ENCODE measurements around the gene NOS1AP. TPM values are rescaled to one million over a fixed set of nuclear protein-coding genes. Genes with fewer than 3 reads are reported as not detected.

The NOS1AP gene
- total RNA-seq, 2 experiments from 2014 or later: not detected

DNA sequence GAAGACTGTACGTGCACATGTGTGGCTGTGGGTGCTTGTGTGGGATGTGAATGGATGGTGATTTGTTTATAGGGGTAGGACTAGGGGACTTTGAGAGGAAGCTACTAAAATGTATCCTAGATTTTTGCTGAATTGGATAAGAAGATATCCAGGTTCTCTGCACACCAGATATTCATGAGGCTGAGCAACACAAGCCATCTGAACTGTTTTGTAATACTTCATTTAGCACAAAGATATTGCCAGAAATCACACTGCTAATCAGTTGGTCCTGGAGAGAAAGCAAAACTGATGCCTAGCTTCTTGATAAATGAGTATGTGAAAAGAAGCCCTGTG lies 135.3 kb downstream of the NOS1AP start:
- intact Hi-C loops (cut with micrococcal nuclease; ENCODE audit: unreplicated experiment): no loop called here
- Histone ChIP-seq H2AFZ (ENCODE audit: low read length) (no peak overlapping the region), H3K9me3 (ENCODE audit: low read length) (no peaks in the 10 kb centered on the region), H3K9me2 (ENCODE audit: insufficient read depth, low read length) (no peaks in the 10 kb centered on the region), H3K27ac (ENCODE audit: low read depth, low read length, poor library complexity, severe bottlenecking) (no peak overlapping the region), H3K4me1 (ENCODE audit: insufficient read depth, low read length, poor library complexity, severe bottlenecking) (no peaks in the 10 kb centered on the region), H3K4me3 (ENCODE audit: low read depth, low read length, poor library complexity, severe bottlenecking) (no peak overlapping the region), H3K4me2 (ENCODE audit: low read length) (no peak overlapping the region), H3K79me2 (ENCODE audit: insufficient read depth, low read depth, low read length) (no peaks in the 10 kb centered on the region), H3K36me3 (ENCODE audit: insufficient read depth, low read length) (no peaks in the 10 kb centered on the region), H4K20me1 (ENCODE audit: insufficient read depth, low read length) (no peaks in the 10 kb centered on the region)
- POLR2A ChIA-PET: interaction anchor here (1.3 kb wide), 1 partner anchor 16 kb away, joined by 3 read pairs; no protein-coding TSS in a partner anchor
- no peak for DNase-seq (ENCODE audit: low spot score)
- no TSS peak for BruUV-seq (replicated peaks)
- CTCF ChIA-PET (ENCODE audit: unreplicated experiment): no interaction called here
- TF ChIP-seq EZH2phosphoT487 (IDR thresholded peaks at IDR 0.05; ENCODE audit: borderline replicate concordance, low read depth, low read length): no peak
- TF ChIP-seq, protein P1, sequence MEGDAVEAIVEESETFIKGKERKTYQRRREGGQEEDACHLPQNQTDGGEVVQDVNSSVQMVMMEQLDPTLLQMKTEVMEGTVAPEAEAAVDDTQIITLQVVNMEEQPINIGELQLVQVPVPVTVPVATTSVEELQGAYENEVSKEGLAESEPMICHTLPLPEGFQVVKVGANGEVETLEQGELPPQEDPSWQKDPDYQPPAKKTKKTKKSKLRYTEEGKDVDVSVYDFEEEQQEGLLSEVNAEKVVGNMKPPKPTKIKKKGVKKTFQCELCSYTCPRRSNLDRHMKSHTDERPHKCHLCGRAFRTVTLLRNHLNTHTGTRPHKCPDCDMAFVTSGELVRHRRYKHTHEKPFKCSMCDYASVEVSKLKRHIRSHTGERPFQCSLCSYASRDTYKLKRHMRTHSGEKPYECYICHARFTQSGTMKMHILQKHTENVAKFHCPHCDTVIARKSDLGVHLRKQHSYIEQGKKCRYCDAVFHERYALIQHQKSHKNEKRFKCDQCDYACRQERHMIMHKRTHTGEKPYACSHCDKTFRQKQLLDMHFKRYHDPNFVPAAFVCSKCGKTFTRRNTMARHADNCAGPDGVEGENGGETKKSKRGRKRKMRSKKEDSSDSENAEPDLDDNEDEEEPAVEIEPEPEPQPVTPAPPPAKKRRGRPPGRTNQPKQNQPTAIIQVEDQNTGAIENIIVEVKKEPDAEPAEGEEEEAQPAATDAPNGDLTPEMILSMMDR (conservative IDR thresholded peaks at IDR 0.05; ENCODE audit: low read length): no peak

DNA sequence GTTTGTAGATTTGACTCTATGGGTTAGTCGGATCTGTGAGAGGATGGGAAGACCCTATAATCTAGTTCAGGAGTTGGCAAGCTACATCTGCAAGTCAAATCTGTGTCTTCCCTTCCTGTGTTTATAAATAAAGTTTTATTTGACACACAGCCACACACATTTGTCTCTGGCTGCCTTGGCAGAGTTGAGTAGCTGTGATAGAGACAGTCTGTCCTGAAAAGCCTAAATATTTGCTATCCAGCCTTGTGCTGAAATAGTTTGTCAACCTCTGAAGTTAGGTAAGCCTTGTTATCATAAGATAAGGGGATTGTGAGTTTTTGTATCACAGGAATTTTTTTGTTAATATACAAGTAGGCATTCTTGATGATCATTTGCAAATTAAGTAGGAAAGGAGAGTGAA lies 136.8 kb downstream of the NOS1AP start:
- no peaks in the 10 kb centered on the region for H3K79me2 ChIP-seq (ENCODE audit: insufficient read depth, low read depth, low read length)
- POLR2A ChIA-PET: no interaction called here
- DNase-seq (ENCODE audit: low spot score): no peak

More for the DNA sequence above, 136.8 kb downstream of the NOS1AP start:
- Histone ChIP-seq H2AFZ (ENCODE audit: low read length) (no peak overlapping the region), H3K9me3 (ENCODE audit: low read length) (no peaks in the 10 kb centered on the region), H4K20me1 (ENCODE audit: insufficient read depth, low read length) (no peaks in the 10 kb centered on the region), H3K4me1 (ENCODE audit: insufficient read depth, low read length, poor library complexity, severe bottlenecking) (no peaks in the 10 kb centered on the region), H3K27ac (ENCODE audit: low read depth, low read length, poor library complexity, severe bottlenecking) (no peak overlapping the region), H3K36me3 (ENCODE audit: insufficient read depth, low read length) (no peaks in the 10 kb centered on the region), H3K4me3 (ENCODE audit: low read depth, low read length, poor library complexity, severe bottlenecking) (no peak overlapping the region), H3K4me2 (ENCODE audit: low read length) (no peak overlapping the region), H3K9me2 (ENCODE audit: insufficient read depth, low read length) (no peaks in the 10 kb centered on the region)
- CTCF ChIA-PET (ENCODE audit: unreplicated experiment): no interaction called here
- intact Hi-C loops (cut with micrococcal nuclease; ENCODE audit: unreplicated experiment): no loop called here
- BruUV-seq (replicated peaks): no TSS peak
- TF ChIP-seq, protein P1 (conservative IDR thresholded peaks at IDR 0.05; ENCODE audit: low read length): no peak
- no peak for TF ChIP-seq EZH2phosphoT487 (IDR thresholded peaks at IDR 0.05; ENCODE audit: borderline replicate concordance, low read depth, low read length)

Data from OCI-LY7 (cell line).